GM18520 (cell line): ENCODE results near the gene INPP5B.

Source experiments
- ATAC-seq: cut with Tn5 transposase; IDR thresholded peaks from one replicate; pipeline ENCODE4 v1.9.1; 2021; ENCODE audit not compliant: unreplicated experiment

INPP5B gene

GRCh38 chr1:37845049-37845646, 101.7 kb downstream of the INPP5B start:
- no peak for ATAC-seq

GRCh38 chr1:37844536-37844935, 102.3 kb downstream of the INPP5B start:
- ATAC-seq, result no peak

GRCh38 chr1:37841652-37842051, 105.2 kb downstream of the INPP5B start:
- ATAC-seq, result no peak

- ATAC-seq, result no peak
Observed at GRCh38 chr1:37840711-37841110, 106.1 kb downstream of the INPP5B start.

- no peak for ATAC-seq
Observed at GRCh38 chr1:37839676-37840075, 107.2 kb downstream of the INPP5B start.

- ATAC-seq, result no peak
Observed at GRCh38 chr1:37836788-37837187, 110.1 kb downstream of the INPP5B start.

- no peak for ATAC-seq
Observed at GRCh38 chr1:37831809-37832208, 115.0 kb downstream of the INPP5B start.

GRCh38 chr1:37831109-37831508, 115.7 kb downstream of the INPP5B start:
- ATAC-seq, result no peak

GRCh38 chr1:37828410-37829074, 118.3 kb downstream of the INPP5B start:
- no peak for ATAC-seq

GRCh38 chr1:37825506-37825905, 121.3 kb downstream of the INPP5B start:
- no peak for ATAC-seq

GRCh38 chr1:37824001-37824400, 122.9 kb downstream of the INPP5B start:
- ATAC-seq, result no peak

- ATAC-seq, result no peak
Observed at GRCh38 chr1:37822906-37823815, 123.7 kb downstream of the INPP5B start.

GRCh38 chr1:37821481-37821880, 125.4 kb downstream of the INPP5B start:
- ATAC-seq, result no peak

GRCh38 chr1:37817481-37817880, 129.4 kb downstream of the INPP5B start:
- no peak for ATAC-seq

- ATAC-seq, result no peak
Observed at GRCh38 chr1:37814252-37814651, 132.6 kb downstream of the INPP5B start.

GRCh38 chr1:37813529-37814145, 133.2 kb downstream of the INPP5B start:
- no peak for ATAC-seq

- no peak for ATAC-seq
Observed at GRCh38 chr1:37811027-37811655, 135.7 kb downstream of the INPP5B start.
